Cardiac fibroblast (primary cell): ENCODE data around the gene KCTD2.

Experiments
- DNase-seq, 2 donors: peaks; one replicate each; pipeline versions ENCODE4 v3.0.0 to v3.0.0-alpha.2; 2010; ENCODE audit warnings: low read depth in 2 of 2
- H3K4me3 ChIP-seq, 2 donors: replicated peaks in 1 of 2; 1 replicate in 1 of 2; 2 replicates in 1 of 2; pipeline ENCODE4 v1.5.1; 2011; ENCODE audit warnings: low read depth in 2 of 2, low read length in 2 of 2, mild to moderate bottlenecking in 2 of 2, moderate library complexity in 1 of 2
- TF ChIP-seq, protein P1 (sequence below): IDR thresholded peaks from one replicate; pipeline ENCODE4 v1.5.1; 2011; ENCODE audit warnings: low read depth, mild to moderate bottlenecking, low read length, inconsistent platforms

KCTD2 gene

DNA sequence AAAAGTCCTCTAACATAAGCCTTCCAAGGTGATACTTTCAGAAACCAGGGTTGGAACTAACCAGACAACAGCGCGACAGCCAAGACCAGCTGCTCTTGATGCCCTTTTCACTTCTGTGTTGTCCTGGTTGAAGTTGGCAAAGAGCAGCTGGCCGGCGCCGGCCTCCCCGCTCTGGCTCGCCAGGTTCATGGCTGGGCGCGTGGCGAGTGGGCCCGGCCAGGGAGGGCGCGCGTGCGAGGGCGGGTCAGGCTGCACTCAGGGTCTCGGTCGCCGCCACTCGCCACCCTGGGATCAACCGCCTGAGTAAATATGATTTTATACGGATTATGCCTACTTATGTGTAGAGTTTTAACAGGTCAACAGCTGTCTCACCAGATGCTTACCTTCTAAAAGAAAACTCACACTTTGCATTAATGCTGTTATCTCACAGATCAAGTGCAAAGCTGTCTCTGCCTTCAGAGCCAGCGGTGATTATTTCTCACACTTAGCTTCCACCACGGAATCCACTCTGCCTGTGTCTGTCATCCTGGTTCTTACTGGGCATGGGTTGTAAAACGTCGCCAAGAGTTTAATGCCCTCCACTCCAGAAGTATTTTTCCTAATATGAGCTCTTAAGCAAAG is 13.5 kb downstream of the KCTD2 start:
- H3K4me3 ChIP-seq, result no peak overlapping the region
- TF ChIP-seq, protein P1, sequence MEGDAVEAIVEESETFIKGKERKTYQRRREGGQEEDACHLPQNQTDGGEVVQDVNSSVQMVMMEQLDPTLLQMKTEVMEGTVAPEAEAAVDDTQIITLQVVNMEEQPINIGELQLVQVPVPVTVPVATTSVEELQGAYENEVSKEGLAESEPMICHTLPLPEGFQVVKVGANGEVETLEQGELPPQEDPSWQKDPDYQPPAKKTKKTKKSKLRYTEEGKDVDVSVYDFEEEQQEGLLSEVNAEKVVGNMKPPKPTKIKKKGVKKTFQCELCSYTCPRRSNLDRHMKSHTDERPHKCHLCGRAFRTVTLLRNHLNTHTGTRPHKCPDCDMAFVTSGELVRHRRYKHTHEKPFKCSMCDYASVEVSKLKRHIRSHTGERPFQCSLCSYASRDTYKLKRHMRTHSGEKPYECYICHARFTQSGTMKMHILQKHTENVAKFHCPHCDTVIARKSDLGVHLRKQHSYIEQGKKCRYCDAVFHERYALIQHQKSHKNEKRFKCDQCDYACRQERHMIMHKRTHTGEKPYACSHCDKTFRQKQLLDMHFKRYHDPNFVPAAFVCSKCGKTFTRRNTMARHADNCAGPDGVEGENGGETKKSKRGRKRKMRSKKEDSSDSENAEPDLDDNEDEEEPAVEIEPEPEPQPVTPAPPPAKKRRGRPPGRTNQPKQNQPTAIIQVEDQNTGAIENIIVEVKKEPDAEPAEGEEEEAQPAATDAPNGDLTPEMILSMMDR, result no peak
- no peak for DNase-seq

DNA sequence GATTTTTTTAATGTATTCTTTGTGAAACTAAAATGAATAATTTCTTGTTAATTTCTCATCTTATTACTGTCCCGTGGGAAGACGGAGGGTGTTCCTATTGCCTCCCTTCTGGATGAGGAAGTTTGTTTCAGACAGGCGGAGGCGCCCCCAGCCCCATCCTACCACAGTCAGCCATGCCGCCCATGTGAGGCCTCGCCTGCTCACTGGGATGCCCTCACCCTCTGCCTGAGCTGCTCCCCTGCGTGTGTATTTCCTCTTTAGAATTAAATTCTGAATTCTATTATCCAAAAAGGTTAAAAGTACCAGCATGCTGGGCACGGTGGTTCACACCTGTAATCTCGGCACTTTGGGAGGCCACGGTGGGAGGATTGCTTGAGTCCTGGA is 14.0 kb downstream of the KCTD2 start:
- H3K4me3 ChIP-seq, result no peak overlapping the region
- no peak for DNase-seq
- TF ChIP-seq, protein P1, result no peak

- TF ChIP-seq, protein P1, result no peak
- H3K4me3 ChIP-seq, result no peak overlapping the region
- DNase-seq, result no peak
Observed at GRCh38 chr17:75061618-75062017, 14.6 kb downstream of the KCTD2 start.

- DNase-seq, result no peak
- TF ChIP-seq, protein P1, result no peak
Observed at GRCh38 chr17:75063201-75063600, 16.2 kb downstream of the KCTD2 start.

GRCh38 chr17:75063626-75064025 is 16.6 kb downstream of the KCTD2 start:
- TF ChIP-seq, protein P1, result no peak
- no peak for DNase-seq
- H3K4me3 ChIP-seq, result no peak overlapping the region

More at GRCh38 chr17:75063201-75063600, 16.2 kb downstream of the KCTD2 start:
- H3K4me3 ChIP-seq, result no peak overlapping the region

- H3K4me3 ChIP-seq, result no peak overlapping the region
- TF ChIP-seq, protein P1, result no peak
- no peak for DNase-seq
Observed at GRCh38 chr17:75064040-75064439, 17.0 kb downstream of the KCTD2 start.

DNA sequence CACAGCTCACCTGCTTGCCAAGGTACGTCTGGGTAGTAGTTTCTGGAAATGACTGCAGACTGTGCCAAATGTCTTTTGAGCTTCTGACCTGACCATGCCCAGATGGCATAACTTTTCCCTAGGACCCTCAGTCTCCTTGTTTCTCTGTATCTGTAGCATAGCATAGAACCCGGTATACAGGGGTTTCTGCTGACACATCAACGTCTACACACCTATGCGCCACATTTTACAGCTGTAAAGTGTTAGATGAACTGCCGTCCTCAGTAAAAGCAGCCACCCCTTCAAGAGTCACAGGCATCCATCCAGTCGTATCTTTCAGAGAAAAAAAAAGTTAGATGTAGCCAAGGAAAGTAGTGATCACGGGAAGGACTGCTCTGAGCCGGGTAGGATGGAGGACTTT is 17.4 kb downstream of the KCTD2 start:
- no peak for DNase-seq
- H3K4me3 ChIP-seq, result no peak overlapping the region
- TF ChIP-seq, protein P1, result no peak
